ENCODE results near the gene ROM1. TPM values are rescaled to one million over a fixed set of nuclear protein-coding genes. Genes with fewer than 3 reads are reported as not detected.
A peak's percentile ranks its signal among the peaks of the same experiment; 100 is the strongest.

The ROM1 gene
- total RNA-seq, 1 experiment from 2014 or later, result 1.6 TPM

- H3K9me3 Mint-ChIP-seq (ENCODE audit: low read depth, unreplicated experiment), result no peaks in the 10 kb centered on the region
- BruUV-seq (replicated peaks), result no TSS peak
- H3K27me3 Mint-ChIP-seq (ENCODE audit: unreplicated experiment), result no peaks in the 10 kb centered on the region
- H3K27ac Mint-ChIP-seq (ENCODE audit: unreplicated experiment), result peak overlapping the region; percentile 91
- intact Hi-C loops (cut with micrococcal nuclease; ENCODE audit: unreplicated experiment), result loop anchor here (1.0 kb wide), 1 partner anchor 11 kb away; no protein-coding TSS in a partner anchor
- peaks cover 46% of the 10 kb centered on the region for H3K36me3 Mint-ChIP-seq (ENCODE audit: insufficient read depth, unreplicated experiment)
- no peaks in the 10 kb centered on the region for H3K4me1 Mint-ChIP-seq (ENCODE audit: low read depth, unreplicated experiment)
- peak overlapping the region; percentile 93 for H3K4me3 Mint-ChIP-seq (ENCODE audit: low read depth, unreplicated experiment)
- DNase-seq, result no peak
- CTCF ChIA-PET, result interaction anchor here (0.6 kb wide), 2 partner anchors 25 to 392 kb away, joined by 3 to 6 read pairs; no protein-coding TSS in a partner anchor
- TF ChIP-seq CTCF (IDR thresholded peaks at IDR 0.05; ENCODE audit: unreplicated experiment), result no peak
Observed at GRCh38 chr11:62646825-62647608, 34.0 kb downstream of the ROM1 start.

- intact Hi-C loops (cut with micrococcal nuclease; ENCODE audit: unreplicated experiment), result no loop called here
- BruUV-seq (replicated peaks), result no TSS peak
- DNase-seq, result no peak
- H3K4me3 Mint-ChIP-seq (ENCODE audit: low read depth, unreplicated experiment), result no peak overlapping the region
- H3K27me3 Mint-ChIP-seq (ENCODE audit: unreplicated experiment), result no peaks in the 10 kb centered on the region
- no peak overlapping the region for H3K27ac Mint-ChIP-seq (ENCODE audit: unreplicated experiment)
- H3K4me1 Mint-ChIP-seq (ENCODE audit: low read depth, unreplicated experiment), result peaks cover 6% of the 10 kb centered on the region
- CTCF ChIA-PET, result no interaction called here
- no peaks in the 10 kb centered on the region for H3K9me3 Mint-ChIP-seq (ENCODE audit: low read depth, unreplicated experiment)
- no peak for TF ChIP-seq CTCF (IDR thresholded peaks at IDR 0.05; ENCODE audit: unreplicated experiment)
- peaks cover 48% of the 10 kb centered on the region for H3K36me3 Mint-ChIP-seq (ENCODE audit: insufficient read depth, unreplicated experiment)
Observed at GRCh38 chr11:62647609-62648005, 34.5 kb downstream of the ROM1 start.

- CTCF ChIA-PET, result no interaction called here
- BruUV-seq (replicated peaks), result no TSS peak
- no peak for DNase-seq
- TF ChIP-seq CTCF (IDR thresholded peaks at IDR 0.05; ENCODE audit: unreplicated experiment), result no peak
- Mint-ChIP-seq H3K9me3 (ENCODE audit: low read depth, unreplicated experiment) (no peaks in the 10 kb centered on the region), H3K36me3 (ENCODE audit: insufficient read depth, unreplicated experiment) (peaks cover 55% of the 10 kb centered on the region), H3K4me1 (ENCODE audit: low read depth, unreplicated experiment) (peaks cover 10% of the 10 kb centered on the region), H3K27me3 (ENCODE audit: unreplicated experiment) (no peaks in the 10 kb centered on the region), H3K27ac (ENCODE audit: unreplicated experiment) (no peak overlapping the region), H3K4me3 (ENCODE audit: low read depth, unreplicated experiment) (no peak overlapping the region)
- intact Hi-C loops (cut with micrococcal nuclease; ENCODE audit: unreplicated experiment), result no loop called here
Observed at GRCh38 chr11:62648185-62648966, 35.3 kb downstream of the ROM1 start.

GRCh38 chr11:62648967-62649364 is 35.9 kb downstream of the ROM1 start:
- peaks cover 59% of the 10 kb centered on the region for H3K36me3 Mint-ChIP-seq (ENCODE audit: insufficient read depth, unreplicated experiment)
- no peaks in the 10 kb centered on the region for H3K9me3 Mint-ChIP-seq (ENCODE audit: low read depth, unreplicated experiment)
- H3K4me3 Mint-ChIP-seq (ENCODE audit: low read depth, unreplicated experiment), result no peak overlapping the region
- H3K4me1 Mint-ChIP-seq (ENCODE audit: low read depth, unreplicated experiment), result peaks cover 16% of the 10 kb centered on the region
- no peak overlapping the region for H3K27ac Mint-ChIP-seq (ENCODE audit: unreplicated experiment)
- intact Hi-C loops (cut with micrococcal nuclease; ENCODE audit: unreplicated experiment), result no loop called here
- no peak for TF ChIP-seq CTCF (IDR thresholded peaks at IDR 0.05; ENCODE audit: unreplicated experiment)
- no TSS peak for BruUV-seq (replicated peaks)
- DNase-seq, result no peak
- H3K27me3 Mint-ChIP-seq (ENCODE audit: unreplicated experiment), result no peaks in the 10 kb centered on the region
- CTCF ChIA-PET, result interaction anchor here (0.6 kb wide), 1 partner anchor 71 kb away, joined by 3 read pairs; no protein-coding TSS in a partner anchor

Data from Calu3 (cell line).